MM.1S (cell line): ENCODE results near the gene NETO2.

ENCODE experiments used
- DNase-seq: peaks from one replicate; pipeline ENCODE4 v3.0.0-alpha.2; 2015
- H2AFZ ChIP-seq: fragments of 300-600 bp; sonication (generic); 2 replicates; pipeline ENCODE4 v1.6.0; 2016; ENCODE audit warnings: antibody characterized with exemption, low read length
- H3F3A ChIP-seq: fragments of 300-600 bp; sonication (generic); 2 replicates; pipeline ENCODE4 v1.6.1; 2016; ENCODE audit warnings: mild to moderate bottlenecking, antibody characterized with exemption, low read length, moderate library complexity, mixed read lengths; ENCODE audit not compliant: insufficient read depth
- H3K27ac ChIP-seq: fragments of 300-600 bp; sonication (generic); 2 replicates; pipeline ENCODE4 v1.5.1; 2016; ENCODE audit warnings: mild to moderate bottlenecking, low read length
- H3K27me3 ChIP-seq: fragments of 300-600 bp; sonication (generic); replicated peaks from 2 replicates; pipeline ENCODE4 v1.6.0; 2016; ENCODE audit warnings: low read length; ENCODE audit not compliant: insufficient read depth
- H3K36me3 ChIP-seq: fragments of 300-600 bp; sonication (generic); replicated peaks from 2 replicates; pipeline ENCODE4 v1.6.1; 2016; ENCODE audit warnings: mild to moderate bottlenecking, low read length, mixed read lengths; ENCODE audit not compliant: insufficient read depth
- H3K4me1 ChIP-seq: fragments of 300-600 bp; sonication (generic); 2 replicates; pipeline ENCODE4 v1.6.1; 2016; ENCODE audit warnings: low read length, mixed read lengths
- H3K4me2 ChIP-seq: fragments of 300-600 bp; sonication (generic); 2 replicates; pipeline ENCODE4 v1.6.0; 2016; ENCODE audit warnings: low read depth, low read length
- H3K4me3 ChIP-seq: fragments of 300-600 bp; sonication (generic); 2 replicates; pipeline ENCODE4 v1.5.1; 2016; ENCODE audit warnings: low read length, mixed read lengths
- H3K79me2 ChIP-seq: fragments of 300-600 bp; sonication (generic); 2 replicates; pipeline ENCODE4 v1.6.1; 2016; ENCODE audit warnings: mixed run types, low read length, mixed read lengths
- H3K9ac ChIP-seq: fragments of 300-600 bp; sonication (generic); 2 replicates; pipeline ENCODE4 v1.6.1; 2016; ENCODE audit warnings: low read length, mixed read lengths
- H3K9me2 ChIP-seq: fragments of 300-600 bp; sonication (generic); replicated peaks from 2 replicates; pipeline ENCODE4 v1.6.1; 2016; ENCODE audit warnings: mild to moderate bottlenecking, low read length, mixed read lengths; ENCODE audit not compliant: insufficient read depth
- H3K9me3 ChIP-seq: fragments of 300-600 bp; sonication (generic); replicated peaks from 2 replicates; pipeline ENCODE4 v1.6.1; 2016; ENCODE audit warnings: mild to moderate bottlenecking, low read length, mixed read lengths; ENCODE audit not compliant: insufficient read depth
- H4K20me1 ChIP-seq: fragments of 300-600 bp; sonication (generic); 2 replicates; pipeline ENCODE4 v1.6.1; 2016; ENCODE audit warnings: mild to moderate bottlenecking, low read length, moderate library complexity, mixed read lengths; ENCODE audit not compliant: insufficient read depth
- EZH2 ChIP-seq: fragments of 300-600 bp; sonication (generic); optimal IDR thresholded peaks from 2 replicates; pipeline ENCODE3; 2017; ENCODE audit warnings: low read depth, mild to moderate bottlenecking, antibody characterized with exemption, low read length, mixed read lengths
- EZH2phosphoT487 ChIP-seq: fragments of 300-600 bp; sonication (generic); IDR thresholded peaks from 2 replicates; pipeline ENCODE4 v1.6.1; 2018; ENCODE audit warnings: antibody characterized with exemption, low read length
- TF ChIP-seq, protein P1 (sequence below): fragments of 300-600 bp; sonication (generic); IDR thresholded peaks from 2 replicates; pipeline ENCODE4 v1.5.1; 2016; ENCODE audit warnings: antibody characterized with exemption, low read length, mixed read lengths

Gene NETO2

DNA sequence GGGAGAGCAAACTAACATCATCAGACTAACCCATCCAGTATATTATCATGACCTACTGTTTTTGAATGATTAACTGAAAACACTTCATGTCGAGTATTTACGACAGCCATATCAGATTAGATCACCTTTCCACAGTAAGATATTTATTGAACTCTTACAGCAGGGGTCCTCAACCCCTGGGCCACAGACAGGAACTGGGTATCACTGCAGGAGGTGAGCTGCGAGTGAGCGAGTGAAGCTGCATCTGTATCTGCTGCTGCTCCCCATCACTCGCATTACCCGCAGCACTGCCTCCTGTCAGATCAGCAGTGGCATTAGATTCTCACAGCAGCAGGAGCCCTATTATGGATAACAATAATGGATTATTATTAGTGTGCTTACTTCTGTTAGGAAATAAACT is 59.5 kb downstream of the NETO2 start:
- H3K36me3 ChIP-seq = no peaks in the 10 kb centered on the region
- H3F3A ChIP-seq = no peaks in the 10 kb centered on the region
- no peaks in the 10 kb centered on the region for H3K9me3 ChIP-seq
- H3K27me3 ChIP-seq = no peaks in the 10 kb centered on the region
- H3K4me3 ChIP-seq = no peak overlapping the region
- TF ChIP-seq EZH2phosphoT487 (no peak), EZH2 (no peak)
- TF ChIP-seq, protein P1, sequence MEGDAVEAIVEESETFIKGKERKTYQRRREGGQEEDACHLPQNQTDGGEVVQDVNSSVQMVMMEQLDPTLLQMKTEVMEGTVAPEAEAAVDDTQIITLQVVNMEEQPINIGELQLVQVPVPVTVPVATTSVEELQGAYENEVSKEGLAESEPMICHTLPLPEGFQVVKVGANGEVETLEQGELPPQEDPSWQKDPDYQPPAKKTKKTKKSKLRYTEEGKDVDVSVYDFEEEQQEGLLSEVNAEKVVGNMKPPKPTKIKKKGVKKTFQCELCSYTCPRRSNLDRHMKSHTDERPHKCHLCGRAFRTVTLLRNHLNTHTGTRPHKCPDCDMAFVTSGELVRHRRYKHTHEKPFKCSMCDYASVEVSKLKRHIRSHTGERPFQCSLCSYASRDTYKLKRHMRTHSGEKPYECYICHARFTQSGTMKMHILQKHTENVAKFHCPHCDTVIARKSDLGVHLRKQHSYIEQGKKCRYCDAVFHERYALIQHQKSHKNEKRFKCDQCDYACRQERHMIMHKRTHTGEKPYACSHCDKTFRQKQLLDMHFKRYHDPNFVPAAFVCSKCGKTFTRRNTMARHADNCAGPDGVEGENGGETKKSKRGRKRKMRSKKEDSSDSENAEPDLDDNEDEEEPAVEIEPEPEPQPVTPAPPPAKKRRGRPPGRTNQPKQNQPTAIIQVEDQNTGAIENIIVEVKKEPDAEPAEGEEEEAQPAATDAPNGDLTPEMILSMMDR = no peak
- no peak overlapping the region for H3K9ac ChIP-seq
- H3K9me2 ChIP-seq = no peaks in the 10 kb centered on the region
- 0 out of 2 replicates have a peak, but pooled peaks cover 3% of the 10 kb centered on the region for H4K20me1 ChIP-seq
- no peaks in the 10 kb centered on the region for H3K79me2 ChIP-seq
- H3K27ac ChIP-seq = no peak overlapping the region
- H2AFZ ChIP-seq = no peak overlapping the region
- no peak overlapping the region for H3K4me2 ChIP-seq
- no peak for DNase-seq
- H3K4me1 ChIP-seq = no peaks in the 10 kb centered on the region

DNA sequence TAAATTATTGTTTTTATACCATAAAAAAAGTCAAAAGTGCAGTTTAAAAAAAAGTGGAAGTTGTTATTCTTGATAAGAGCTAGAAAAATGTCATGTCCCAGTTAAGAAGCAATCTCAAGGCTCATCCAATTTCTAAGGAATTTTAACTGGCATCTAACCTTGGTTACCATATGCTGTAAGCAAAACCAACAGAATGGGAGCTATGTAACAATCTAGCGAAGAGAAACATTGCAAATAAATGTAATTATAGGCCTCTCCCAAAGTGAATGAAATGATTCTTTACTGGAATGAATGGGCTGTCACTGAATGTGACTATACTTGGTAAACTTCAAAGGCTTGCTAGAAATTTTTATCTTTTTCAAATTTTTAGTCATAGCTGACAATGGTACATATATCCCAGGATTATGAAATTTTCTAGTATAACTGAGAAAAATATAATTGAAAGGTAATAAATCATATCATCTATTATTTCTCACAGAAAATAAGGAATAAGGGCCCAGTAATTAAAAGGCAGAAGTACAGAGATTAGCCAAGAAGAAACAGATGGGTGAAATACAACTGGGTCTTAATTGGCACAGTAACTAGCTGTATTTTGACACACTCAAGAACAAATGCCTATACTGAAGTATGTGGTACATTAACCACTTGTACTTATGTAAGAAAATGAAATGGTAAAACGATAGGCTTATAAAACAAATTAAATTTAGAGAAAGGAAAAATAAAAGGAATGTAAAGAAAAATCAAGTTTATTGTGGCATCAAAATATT is 61.5 kb downstream of the NETO2 start:
- no peak overlapping the region for H3K4me3 ChIP-seq
- no peak overlapping the region for H3K9ac ChIP-seq
- H3K27me3 ChIP-seq = no peaks in the 10 kb centered on the region
- H3K4me2 ChIP-seq = no peak overlapping the region
- H3K27ac ChIP-seq = no peak overlapping the region
- H3K79me2 ChIP-seq = no peaks in the 10 kb centered on the region
- TF ChIP-seq EZH2 (no peak), EZH2phosphoT487 (no peak)
- TF ChIP-seq, protein P1 = no peak
- H3F3A ChIP-seq = no peaks in the 10 kb centered on the region
- H3K4me1 ChIP-seq = no peaks in the 10 kb centered on the region
- no peaks in the 10 kb centered on the region for H3K36me3 ChIP-seq
- no peaks in the 10 kb centered on the region for H3K9me3 ChIP-seq
- no peak overlapping the region for H2AFZ ChIP-seq
- no peak for DNase-seq
- no peaks in the 10 kb centered on the region for H3K9me2 ChIP-seq
- H4K20me1 ChIP-seq = 0 out of 2 replicates have a peak, but pooled peaks cover 3% of the 10 kb centered on the region

DNA sequence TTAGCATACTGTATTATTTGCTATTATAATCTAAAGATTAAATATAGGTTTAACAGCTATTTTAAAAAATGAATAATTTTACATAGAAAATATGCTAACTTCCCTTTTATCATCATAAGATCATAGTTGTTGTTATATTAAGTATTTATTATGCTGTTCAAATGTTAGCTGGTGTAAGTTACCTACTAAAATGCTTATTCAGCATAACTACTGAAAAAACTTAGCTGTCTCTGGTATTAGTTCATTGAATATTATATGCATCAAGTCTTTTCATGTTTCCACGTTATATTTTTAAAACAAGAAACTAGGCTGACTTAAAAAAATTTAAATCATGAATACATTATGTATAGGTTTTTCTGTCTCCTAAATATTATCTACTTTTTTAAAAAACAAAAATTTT is 62.6 kb downstream of the NETO2 start:
- no peaks in the 10 kb centered on the region for H3K79me2 ChIP-seq
- TF ChIP-seq EZH2phosphoT487 (no peak), EZH2 (no peak)
- TF ChIP-seq, protein P1 = no peak
- no peaks in the 10 kb centered on the region for H3F3A ChIP-seq
- H2AFZ ChIP-seq = no peak overlapping the region
- H3K4me3 ChIP-seq = no peak overlapping the region
- no peaks in the 10 kb centered on the region for H3K36me3 ChIP-seq
- H3K27me3 ChIP-seq = no peaks in the 10 kb centered on the region
- H3K27ac ChIP-seq = no peak overlapping the region
- 0 out of 2 replicates have a peak, but pooled peaks cover 3% of the 10 kb centered on the region for H4K20me1 ChIP-seq
- DNase-seq = no peak
- no peak overlapping the region for H3K4me2 ChIP-seq
- no peaks in the 10 kb centered on the region for H3K9me2 ChIP-seq
- no peaks in the 10 kb centered on the region for H3K4me1 ChIP-seq
- H3K9me3 ChIP-seq = no peaks in the 10 kb centered on the region
- H3K9ac ChIP-seq = no peak overlapping the region
